Smooth muscle cell (in vitro differentiated cells): ENCODE results near the gene ANKHD1. TPM values are rescaled to one million over a fixed set of nuclear protein-coding genes. Genes with fewer than 3 reads are reported as not detected.

Experiments
- DNase-seq: peaks from one replicate; lab custom pipeline; 2025; ENCODE audit not compliant: unreplicated experiment; lab: John Stamatoyannopoulos, UW
- H2AFZ ChIP-seq: fragments of 200-600 bp; sonication (generic); 2 replicates; pipeline ENCODE4 v1.6.0; 2016; ENCODE audit warnings: antibody characterized with exemption, low read depth, mild to moderate bottlenecking
- H3F3A ChIP-seq: fragments of 200-600 bp; sonication (generic); 2 replicates; pipeline ENCODE4 v1.6.0; 2017; ENCODE audit warnings: antibody characterized with exemption, low read depth
- H3K27ac ChIP-seq: fragments of 200-600 bp; sonication (generic); 2 replicates; pipeline ENCODE4 v1.5.1; 2016; ENCODE audit warnings: low read depth, mild to moderate bottlenecking
- H3K27me3 ChIP-seq: fragments of 200-600 bp; sonication (generic); 2 replicates; pipeline ENCODE4 v1.6.1; 2016; ENCODE audit warnings: low read depth, mild to moderate bottlenecking
- H3K36me3 ChIP-seq: fragments of 200-600 bp; sonication (generic); 2 replicates; pipeline ENCODE4 v1.5.1; 2016; ENCODE audit warnings: low read depth
- H3K4me1 ChIP-seq: fragments of 200-600 bp; sonication (generic); 2 replicates; pipeline ENCODE4 v1.5.1; 2016; ENCODE audit warnings: low read depth
- H3K4me2 ChIP-seq: fragments of 200-600 bp; sonication (generic); 2 replicates; pipeline ENCODE4 v1.6.0; 2016; ENCODE audit warnings: mild to moderate bottlenecking
- H3K4me3 ChIP-seq: fragments of 200-600 bp; sonication (generic); 2 replicates; pipeline ENCODE4 v1.5.1; 2016; ENCODE audit warnings: mild to moderate bottlenecking
- H3K79me2 ChIP-seq: fragments of 200-600 bp; sonication (generic); 2 replicates; pipeline ENCODE4 v1.6.0; 2016; ENCODE audit warnings: low read depth, mild to moderate bottlenecking
- H3K9ac ChIP-seq: fragments of 200-600 bp; sonication (generic); 2 replicates; pipeline ENCODE4 v1.6.0; 2016; ENCODE audit warnings: low read depth
- H3K9me3 ChIP-seq: fragments of 200-600 bp; sonication (generic); replicated peaks from 2 replicates; pipeline ENCODE4 v1.5.1; 2016; ENCODE audit warnings: low read depth
- H4K20me1 ChIP-seq: fragments of 200-600 bp; sonication (generic); 2 replicates; pipeline ENCODE4 v1.6.0; 2016; ENCODE audit warnings: low read depth
- WGBS: methylation state at CpG from one replicate; pipeline ENCODE4 v1.1.7; 2016; ENCODE audit warnings: low lambda C conversion rate; 5-methylcytosine and 5-hydroxymethylcytosine counted together
- polyA plus RNA-seq: library from polyadenylated mRNA; unstranded; fragments of >200 nt; fragmentation: Nextera tagmentation; extraction: Ambion mirVana; gene quantifications from 2 replicates; pipeline ENCODE4 v1.2.1, GENCODE V29; 2016
- total RNA-seq: library from RNA; depleted of rRNA; stranded (reverse); fragments of >200 nt; gene quantifications from 2 replicates; pipeline ENCODE4 v1.2.3, GENCODE V29; 2014
- TF ChIP-seq, protein P1 (sequence below): fragments of 200-600 bp; sonication (generic); IDR thresholded peaks from 2 replicates; pipeline ENCODE4 v1.5.1; 2017; ENCODE audit warnings: borderline replicate concordance, mild to moderate bottlenecking, antibody characterized with exemption; ENCODE audit not compliant: insufficient read depth, poor library complexity, severe bottlenecking

ANKHD1 gene
- total and polyA plus RNA-seq, 2 experiments from 2014 or later = 37.9 to 56.1 TPM

DNA sequence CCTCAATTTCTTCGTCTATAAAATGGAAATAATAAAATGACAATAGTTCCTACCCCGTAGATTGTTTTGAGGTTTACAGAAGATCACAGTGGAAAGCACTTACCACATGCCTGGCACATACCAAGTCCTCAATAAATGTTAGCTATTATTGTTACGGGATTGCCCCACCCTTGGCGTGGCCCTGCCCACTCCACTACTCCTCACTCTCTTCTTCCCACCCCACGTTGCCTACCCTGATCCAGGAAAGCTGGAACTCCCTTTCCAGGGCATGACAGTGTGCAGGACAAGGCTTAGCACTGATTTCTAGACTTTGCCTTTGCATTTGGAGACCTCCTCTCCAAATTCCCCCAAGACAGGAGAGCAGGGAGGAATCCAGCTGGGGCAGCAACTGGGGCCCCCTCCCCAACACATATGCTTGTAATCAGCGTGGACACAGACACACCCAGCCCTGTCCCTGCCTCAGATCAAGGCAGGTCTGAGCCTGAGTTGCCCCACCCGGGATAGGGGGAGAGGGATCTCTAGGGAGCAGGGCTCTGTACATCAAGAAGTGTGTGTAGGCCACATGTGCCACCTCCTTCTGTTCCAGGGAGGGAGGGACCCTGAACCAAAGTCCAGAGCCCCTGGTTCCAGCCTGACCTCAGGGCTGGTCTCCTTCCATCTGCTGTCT, 34.9 kb upstream of the ANKHD1 start:
- TF ChIP-seq, protein P1, sequence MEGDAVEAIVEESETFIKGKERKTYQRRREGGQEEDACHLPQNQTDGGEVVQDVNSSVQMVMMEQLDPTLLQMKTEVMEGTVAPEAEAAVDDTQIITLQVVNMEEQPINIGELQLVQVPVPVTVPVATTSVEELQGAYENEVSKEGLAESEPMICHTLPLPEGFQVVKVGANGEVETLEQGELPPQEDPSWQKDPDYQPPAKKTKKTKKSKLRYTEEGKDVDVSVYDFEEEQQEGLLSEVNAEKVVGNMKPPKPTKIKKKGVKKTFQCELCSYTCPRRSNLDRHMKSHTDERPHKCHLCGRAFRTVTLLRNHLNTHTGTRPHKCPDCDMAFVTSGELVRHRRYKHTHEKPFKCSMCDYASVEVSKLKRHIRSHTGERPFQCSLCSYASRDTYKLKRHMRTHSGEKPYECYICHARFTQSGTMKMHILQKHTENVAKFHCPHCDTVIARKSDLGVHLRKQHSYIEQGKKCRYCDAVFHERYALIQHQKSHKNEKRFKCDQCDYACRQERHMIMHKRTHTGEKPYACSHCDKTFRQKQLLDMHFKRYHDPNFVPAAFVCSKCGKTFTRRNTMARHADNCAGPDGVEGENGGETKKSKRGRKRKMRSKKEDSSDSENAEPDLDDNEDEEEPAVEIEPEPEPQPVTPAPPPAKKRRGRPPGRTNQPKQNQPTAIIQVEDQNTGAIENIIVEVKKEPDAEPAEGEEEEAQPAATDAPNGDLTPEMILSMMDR = no peak
- DNase-seq = no peak
- H3K4me1 ChIP-seq = no peaks in the 10 kb centered on the region

DNA sequence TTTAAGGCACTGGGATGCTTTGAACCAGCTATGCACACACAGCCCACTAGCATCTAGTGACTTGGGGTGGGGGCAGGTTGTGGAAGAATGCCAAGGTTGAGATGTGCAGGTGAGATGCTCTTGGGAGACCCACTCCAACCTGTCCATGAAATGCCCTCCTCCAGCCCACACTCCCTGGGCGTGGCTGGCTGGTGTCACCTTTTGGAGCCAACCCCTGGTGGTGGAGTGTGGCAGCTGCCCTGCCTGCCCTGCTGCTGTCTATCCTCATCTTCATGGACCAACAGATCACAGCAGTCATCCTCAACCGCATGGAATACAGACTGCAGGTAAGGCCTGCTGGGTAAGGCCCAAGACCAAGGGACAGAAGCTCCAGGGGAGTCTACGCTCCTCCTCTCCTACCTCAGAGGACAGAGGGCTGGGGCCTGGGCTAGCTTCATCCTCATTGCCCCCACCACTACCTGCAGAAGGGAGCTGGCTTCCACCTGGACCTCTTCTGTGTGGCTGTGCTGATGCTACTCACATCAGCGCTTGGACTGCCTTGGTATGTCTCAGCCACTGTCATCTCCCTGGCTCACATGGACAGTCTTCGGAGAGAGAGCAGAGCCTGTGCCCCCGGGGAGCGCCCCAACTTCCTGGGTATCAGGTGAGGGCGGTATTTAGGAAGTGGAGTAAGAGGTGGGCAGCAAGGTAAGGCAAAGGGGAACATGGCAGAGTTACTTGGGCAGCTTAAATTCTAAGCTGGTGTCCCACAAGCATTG, 34.2 kb upstream of the ANKHD1 start:
- Histone ChIP-seq H3K4me2 (no peak overlapping the region), H2AFZ (no peak overlapping the region), H3K27ac (no peak overlapping the region), H4K20me1 (no peaks in the 10 kb centered on the region), H3K79me2 (no peaks in the 10 kb centered on the region), H3K4me1 (no peaks in the 10 kb centered on the region), H3K9me3 (no peaks in the 10 kb centered on the region), H3K9ac (no peak overlapping the region), H3K36me3 (no peaks in the 10 kb centered on the region), H3F3A (no peaks in the 10 kb centered on the region), H3K4me3 (no peak overlapping the region), H3K27me3 (no peaks in the 10 kb centered on the region)
- no peak for DNase-seq
- TF ChIP-seq, protein P1 = no peak
- WGBS = 85% methylated on average over 8 of the region's 8 CpGs

More for the DNA sequence above, 34.9 kb upstream of the ANKHD1 start:
- Histone ChIP-seq H3K9me3 (no peaks in the 10 kb centered on the region), H3K4me2 (no peak overlapping the region), H2AFZ (no peak overlapping the region), H3K36me3 (no peaks in the 10 kb centered on the region), H3F3A (no peaks in the 10 kb centered on the region), H3K4me3 (no peak overlapping the region), H4K20me1 (no peaks in the 10 kb centered on the region), H3K27ac (no peak overlapping the region), H3K79me2 (no peaks in the 10 kb centered on the region), H3K9ac (no peak overlapping the region), H3K27me3 (no peaks in the 10 kb centered on the region)
- WGBS = 85% methylated on average over 7 of the region's 7 CpGs

DNA sequence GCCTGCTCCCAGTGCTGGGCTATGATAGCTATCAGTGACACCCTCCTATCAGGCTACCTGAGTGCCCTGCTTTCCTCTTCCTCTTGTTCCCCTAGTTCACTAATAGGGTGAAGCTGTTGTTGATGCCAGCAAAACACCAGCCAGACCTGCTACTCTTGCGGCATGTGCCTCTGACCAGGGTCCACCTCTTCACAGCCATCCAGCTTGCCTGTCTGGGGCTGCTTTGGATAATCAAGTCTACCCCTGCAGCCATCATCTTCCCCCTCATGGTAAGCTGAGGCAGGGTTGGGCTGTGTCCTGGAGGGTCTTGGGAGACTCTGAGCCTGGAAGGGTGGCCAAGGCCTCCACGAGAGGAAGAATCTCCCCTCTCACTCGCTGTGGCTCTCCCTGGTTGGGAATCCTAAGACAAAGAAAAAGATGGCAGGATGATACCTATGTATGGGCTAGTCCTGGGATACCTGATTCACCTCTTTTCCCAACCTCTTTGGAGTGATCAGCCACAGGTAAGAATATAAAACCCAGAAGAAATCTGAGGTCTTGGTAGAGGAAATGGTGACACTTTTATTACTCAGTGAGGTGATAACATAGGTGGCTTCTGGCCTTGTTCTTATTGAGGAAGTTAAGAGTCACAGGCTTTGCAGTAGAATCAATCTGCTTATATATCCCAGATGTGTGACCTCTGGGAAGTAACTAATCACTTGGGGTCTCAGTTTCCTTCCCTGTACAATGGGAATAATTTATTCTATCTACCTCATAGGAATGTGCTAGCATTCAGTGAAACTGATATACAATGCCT, 30.1 kb upstream of the ANKHD1 start:
- no peaks in the 10 kb centered on the region for H3K4me1 ChIP-seq

More for the DNA sequence above, 30.1 kb upstream of the ANKHD1 start:
- Histone ChIP-seq H3K4me2 (no peak overlapping the region), H3K27ac (no peak overlapping the region), H3K9me3 (no peaks in the 10 kb centered on the region), H2AFZ (no peak overlapping the region), H4K20me1 (no peaks in the 10 kb centered on the region), H3K4me3 (no peak overlapping the region), H3F3A (no peaks in the 10 kb centered on the region), H3K79me2 (no peaks in the 10 kb centered on the region), H3K36me3 (no peaks in the 10 kb centered on the region), H3K27me3 (no peaks in the 10 kb centered on the region), H3K9ac (no peak overlapping the region)
- no peak for DNase-seq
- 94% methylated on average over 3 of the region's 3 CpGs for WGBS
- TF ChIP-seq, protein P1 = no peak
